LNCAP (cell line): Measurements from ENCODE around the gene NUP210.

Experiments used
- TF ChIP-seq, protein P1 (sequence below): fragments of 450-650 bp; IDR thresholded peaks from 2 replicates; pipeline ENCODE4 v1.5.1; 2017; ENCODE audit warnings: mild to moderate bottlenecking

Gene NUP210

GRCh38 chr3:13372656-13373055, 47.5 kb downstream of the NUP210 start:
- TF ChIP-seq, protein P1, sequence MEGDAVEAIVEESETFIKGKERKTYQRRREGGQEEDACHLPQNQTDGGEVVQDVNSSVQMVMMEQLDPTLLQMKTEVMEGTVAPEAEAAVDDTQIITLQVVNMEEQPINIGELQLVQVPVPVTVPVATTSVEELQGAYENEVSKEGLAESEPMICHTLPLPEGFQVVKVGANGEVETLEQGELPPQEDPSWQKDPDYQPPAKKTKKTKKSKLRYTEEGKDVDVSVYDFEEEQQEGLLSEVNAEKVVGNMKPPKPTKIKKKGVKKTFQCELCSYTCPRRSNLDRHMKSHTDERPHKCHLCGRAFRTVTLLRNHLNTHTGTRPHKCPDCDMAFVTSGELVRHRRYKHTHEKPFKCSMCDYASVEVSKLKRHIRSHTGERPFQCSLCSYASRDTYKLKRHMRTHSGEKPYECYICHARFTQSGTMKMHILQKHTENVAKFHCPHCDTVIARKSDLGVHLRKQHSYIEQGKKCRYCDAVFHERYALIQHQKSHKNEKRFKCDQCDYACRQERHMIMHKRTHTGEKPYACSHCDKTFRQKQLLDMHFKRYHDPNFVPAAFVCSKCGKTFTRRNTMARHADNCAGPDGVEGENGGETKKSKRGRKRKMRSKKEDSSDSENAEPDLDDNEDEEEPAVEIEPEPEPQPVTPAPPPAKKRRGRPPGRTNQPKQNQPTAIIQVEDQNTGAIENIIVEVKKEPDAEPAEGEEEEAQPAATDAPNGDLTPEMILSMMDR = no peak

DNA sequence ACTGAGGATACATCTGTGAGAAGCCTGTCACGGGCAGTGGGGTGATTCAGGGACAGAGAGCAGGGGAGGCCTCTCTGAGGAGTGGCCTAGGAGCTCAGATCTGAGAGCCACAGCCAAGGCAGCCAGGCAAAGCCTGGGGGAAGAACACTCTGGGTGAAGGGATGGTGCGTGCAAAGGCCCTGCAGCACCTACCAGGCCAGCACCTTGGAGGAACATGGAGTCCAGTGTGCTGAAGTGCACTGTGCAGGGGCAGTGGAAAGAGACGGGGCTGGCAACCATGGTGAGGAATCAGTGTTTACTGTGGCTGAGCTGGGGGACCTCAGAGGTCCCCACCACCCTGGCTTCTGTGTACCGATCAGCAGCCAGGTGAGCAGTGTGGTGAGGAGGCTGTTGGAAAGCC, 48.0 kb downstream of the NUP210 start:
- TF ChIP-seq, protein P1 = no peak

- TF ChIP-seq, protein P1 = no peak
Observed at GRCh38 chr3:13371100-13372075, 48.7 kb downstream of the NUP210 start.

DNA sequence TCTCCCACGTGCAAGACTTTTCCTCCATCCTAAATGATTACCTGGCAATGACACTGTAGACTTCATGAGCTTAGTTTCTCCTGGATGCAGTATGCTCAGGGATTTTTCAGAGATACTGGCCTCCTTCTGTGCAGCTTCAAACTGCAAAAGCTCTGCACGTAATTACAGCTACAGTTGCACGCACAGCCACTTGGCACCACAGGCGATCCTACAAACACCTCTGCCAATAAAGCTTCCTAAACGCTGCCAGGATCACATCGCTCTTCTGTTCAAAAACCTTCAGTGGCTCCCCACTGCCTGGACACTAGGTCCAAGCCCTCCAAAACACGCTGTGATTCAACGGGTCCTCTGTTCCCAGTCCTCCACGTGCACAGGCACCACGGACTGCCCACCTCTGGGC, 49.5 kb downstream of the NUP210 start:
- TF ChIP-seq, protein P1 = no peak

GRCh38 chr3:13370055-13370454, 50.1 kb downstream of the NUP210 start:
- TF ChIP-seq, protein P1 = no peak

DNA sequence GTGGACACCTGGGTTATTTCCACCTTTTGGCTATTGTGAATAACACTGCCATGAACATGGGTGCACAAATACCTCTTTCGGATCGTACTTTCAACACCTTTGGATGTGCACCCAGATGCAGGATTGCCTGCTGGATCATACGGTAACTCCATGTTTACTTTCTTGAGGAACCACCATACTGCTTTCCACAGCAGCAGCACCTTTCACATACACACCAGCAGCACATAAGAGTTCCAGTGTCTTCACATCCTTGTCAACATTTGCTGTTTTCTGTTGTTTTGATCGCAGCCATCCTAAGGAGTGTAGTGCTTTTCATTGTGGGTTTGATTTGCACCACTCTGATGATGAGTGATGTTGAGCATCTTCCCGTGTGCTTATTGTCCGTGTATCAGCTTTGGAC, 51.3 kb downstream of the NUP210 start:
- TF ChIP-seq, protein P1 = no peak

DNA sequence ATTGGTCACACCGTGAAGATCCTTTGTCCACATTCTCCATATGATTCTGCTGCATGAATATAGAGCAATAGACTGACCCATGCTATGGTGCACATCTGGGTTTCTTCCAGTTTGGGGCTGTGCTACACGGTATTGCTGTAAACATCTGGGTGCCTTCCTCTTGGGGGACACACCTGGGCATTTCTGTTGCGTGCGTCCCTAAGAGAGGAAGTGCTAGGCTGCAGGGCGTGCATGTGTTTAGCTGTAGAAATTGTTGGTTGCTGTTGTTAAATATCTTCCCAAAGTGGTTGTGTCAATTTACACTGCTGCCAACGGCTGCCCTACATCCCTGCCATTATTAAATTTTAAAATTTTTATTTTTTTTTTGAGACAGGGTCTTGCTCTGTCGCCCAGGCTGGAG, 52.4 kb downstream of the NUP210 start:
- TF ChIP-seq, protein P1 = no peak
